H1 (cell line): ENCODE measurements around the gene SUSD1. TPM values are rescaled to one million over a fixed set of nuclear protein-coding genes. Genes with fewer than 3 reads are reported as not detected.

Source experiments
- HDAC6 ChIP-seq: IDR thresholded peaks from one replicate; pipeline ENCODE4 v1.7.1; 2012; ENCODE audit warnings: low read depth, mild to moderate bottlenecking, inconsistent platforms, low read length, moderate library complexity
- JUND ChIP-seq: IDR thresholded peaks from 2 replicates; pipeline ENCODE4 v1.6.1; 2011; ENCODE audit warnings: mild to moderate bottlenecking, improper control_type of control experiment, low read length
- MAFK ChIP-seq: IDR thresholded peaks from 2 replicates; pipeline ENCODE4 v1.6.1; 2012; ENCODE audit warnings: low read depth, mild to moderate bottlenecking, improper control_type of control experiment, low read length
- NRF1 ChIP-seq: IDR thresholded peaks from 2 replicates; pipeline ENCODE4 v1.6.1; 2011; ENCODE audit warnings: mild to moderate bottlenecking, low read depth, low read length, improper control_type of control experiment
- SIRT6 ChIP-seq: IDR thresholded peaks from one replicate; pipeline ENCODE4 v1.7.1; 2012; ENCODE audit warnings: low read length, inconsistent platforms
- SP2 ChIP-seq: IDR thresholded peaks from 2 replicates; pipeline ENCODE4 v1.6.1; 2012; ENCODE audit warnings: mild to moderate bottlenecking, low read length, inconsistent platforms
- TAF7 ChIP-seq: optimal IDR thresholded peaks from 2 replicates; pipeline ENCODE3; 2011; ENCODE audit warnings: low read depth, mild to moderate bottlenecking, inconsistent platforms, low read length, moderate library complexity, borderline replicate concordance
- polyA plus RNA-seq, 7 experiments: library from polyadenylated mRNA; depleted of rRNA in 3 of 7; stranded (reverse) in 5 of 7; unstranded in 2 of 7; fragments of >200 nt in 5 of 7; fragments of 200-250 nt in 2 of 7; gene quantifications; 1 replicate in 5 of 7; 2 replicates in 1 of 7; 4 replicates in 1 of 7; pipeline versions ENCODE4 v1.2.1 to v1.2.3, GENCODE V29; 2011 to 2013; ENCODE audit warnings: missing spikeins in 2 of 7, mixed read lengths in 2 of 7
- total RNA-seq: library from RNA; stranded (reverse); fragmentation: NEBNext Ultra II Directional; extraction: Animal tissue kit (Norgen Biotek cat#: 25700); gene quantifications from 2 replicates; pipeline ENCODE4 v1.2.1, GENCODE V29; 2021
- TF ChIP-seq, protein P1 (sequence below): fragments of 300-600 bp; sonication (generic); IDR thresholded peaks from 2 replicates; pipeline ENCODE4 v1.7.1; 2012; ENCODE audit warnings: low read length, moderate library complexity, mild to moderate bottlenecking, inconsistent platforms; ENCODE audit not compliant: insufficient replicate concordance
- TF ChIP-seq, protein P2 (sequence below): IDR thresholded peaks from 2 replicates; pipeline ENCODE4 v1.6.1; 2012; ENCODE audit warnings: inconsistent platforms

The SUSD1 gene
- total and polyA plus RNA-seq, 2 of the 8 experiments (the other 6 are each of a cell fraction or from before 2014, with no cell fraction given): 2.8 to 7.2 TPM

DNA sequence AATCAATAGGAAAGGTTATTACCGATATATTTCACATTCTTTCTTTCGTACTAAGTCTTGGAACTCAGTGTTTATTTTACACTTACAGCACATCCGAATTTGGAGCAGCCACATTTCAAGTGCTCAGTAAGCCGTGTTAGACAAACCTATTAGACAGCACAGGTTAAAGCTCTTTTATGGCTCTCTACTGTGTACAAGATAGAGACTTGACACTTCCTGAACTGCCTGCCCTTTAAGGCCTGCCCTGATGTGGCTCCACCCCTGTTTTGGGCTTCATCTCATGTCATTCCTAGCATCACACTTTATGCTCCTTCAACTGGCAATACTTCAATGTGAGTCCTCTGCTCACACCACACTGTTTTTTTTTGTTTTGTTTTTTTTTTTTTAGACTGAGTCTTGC, 23.5 kb upstream of the SUSD1 start (continued):
- TF ChIP-seq, protein P1, sequence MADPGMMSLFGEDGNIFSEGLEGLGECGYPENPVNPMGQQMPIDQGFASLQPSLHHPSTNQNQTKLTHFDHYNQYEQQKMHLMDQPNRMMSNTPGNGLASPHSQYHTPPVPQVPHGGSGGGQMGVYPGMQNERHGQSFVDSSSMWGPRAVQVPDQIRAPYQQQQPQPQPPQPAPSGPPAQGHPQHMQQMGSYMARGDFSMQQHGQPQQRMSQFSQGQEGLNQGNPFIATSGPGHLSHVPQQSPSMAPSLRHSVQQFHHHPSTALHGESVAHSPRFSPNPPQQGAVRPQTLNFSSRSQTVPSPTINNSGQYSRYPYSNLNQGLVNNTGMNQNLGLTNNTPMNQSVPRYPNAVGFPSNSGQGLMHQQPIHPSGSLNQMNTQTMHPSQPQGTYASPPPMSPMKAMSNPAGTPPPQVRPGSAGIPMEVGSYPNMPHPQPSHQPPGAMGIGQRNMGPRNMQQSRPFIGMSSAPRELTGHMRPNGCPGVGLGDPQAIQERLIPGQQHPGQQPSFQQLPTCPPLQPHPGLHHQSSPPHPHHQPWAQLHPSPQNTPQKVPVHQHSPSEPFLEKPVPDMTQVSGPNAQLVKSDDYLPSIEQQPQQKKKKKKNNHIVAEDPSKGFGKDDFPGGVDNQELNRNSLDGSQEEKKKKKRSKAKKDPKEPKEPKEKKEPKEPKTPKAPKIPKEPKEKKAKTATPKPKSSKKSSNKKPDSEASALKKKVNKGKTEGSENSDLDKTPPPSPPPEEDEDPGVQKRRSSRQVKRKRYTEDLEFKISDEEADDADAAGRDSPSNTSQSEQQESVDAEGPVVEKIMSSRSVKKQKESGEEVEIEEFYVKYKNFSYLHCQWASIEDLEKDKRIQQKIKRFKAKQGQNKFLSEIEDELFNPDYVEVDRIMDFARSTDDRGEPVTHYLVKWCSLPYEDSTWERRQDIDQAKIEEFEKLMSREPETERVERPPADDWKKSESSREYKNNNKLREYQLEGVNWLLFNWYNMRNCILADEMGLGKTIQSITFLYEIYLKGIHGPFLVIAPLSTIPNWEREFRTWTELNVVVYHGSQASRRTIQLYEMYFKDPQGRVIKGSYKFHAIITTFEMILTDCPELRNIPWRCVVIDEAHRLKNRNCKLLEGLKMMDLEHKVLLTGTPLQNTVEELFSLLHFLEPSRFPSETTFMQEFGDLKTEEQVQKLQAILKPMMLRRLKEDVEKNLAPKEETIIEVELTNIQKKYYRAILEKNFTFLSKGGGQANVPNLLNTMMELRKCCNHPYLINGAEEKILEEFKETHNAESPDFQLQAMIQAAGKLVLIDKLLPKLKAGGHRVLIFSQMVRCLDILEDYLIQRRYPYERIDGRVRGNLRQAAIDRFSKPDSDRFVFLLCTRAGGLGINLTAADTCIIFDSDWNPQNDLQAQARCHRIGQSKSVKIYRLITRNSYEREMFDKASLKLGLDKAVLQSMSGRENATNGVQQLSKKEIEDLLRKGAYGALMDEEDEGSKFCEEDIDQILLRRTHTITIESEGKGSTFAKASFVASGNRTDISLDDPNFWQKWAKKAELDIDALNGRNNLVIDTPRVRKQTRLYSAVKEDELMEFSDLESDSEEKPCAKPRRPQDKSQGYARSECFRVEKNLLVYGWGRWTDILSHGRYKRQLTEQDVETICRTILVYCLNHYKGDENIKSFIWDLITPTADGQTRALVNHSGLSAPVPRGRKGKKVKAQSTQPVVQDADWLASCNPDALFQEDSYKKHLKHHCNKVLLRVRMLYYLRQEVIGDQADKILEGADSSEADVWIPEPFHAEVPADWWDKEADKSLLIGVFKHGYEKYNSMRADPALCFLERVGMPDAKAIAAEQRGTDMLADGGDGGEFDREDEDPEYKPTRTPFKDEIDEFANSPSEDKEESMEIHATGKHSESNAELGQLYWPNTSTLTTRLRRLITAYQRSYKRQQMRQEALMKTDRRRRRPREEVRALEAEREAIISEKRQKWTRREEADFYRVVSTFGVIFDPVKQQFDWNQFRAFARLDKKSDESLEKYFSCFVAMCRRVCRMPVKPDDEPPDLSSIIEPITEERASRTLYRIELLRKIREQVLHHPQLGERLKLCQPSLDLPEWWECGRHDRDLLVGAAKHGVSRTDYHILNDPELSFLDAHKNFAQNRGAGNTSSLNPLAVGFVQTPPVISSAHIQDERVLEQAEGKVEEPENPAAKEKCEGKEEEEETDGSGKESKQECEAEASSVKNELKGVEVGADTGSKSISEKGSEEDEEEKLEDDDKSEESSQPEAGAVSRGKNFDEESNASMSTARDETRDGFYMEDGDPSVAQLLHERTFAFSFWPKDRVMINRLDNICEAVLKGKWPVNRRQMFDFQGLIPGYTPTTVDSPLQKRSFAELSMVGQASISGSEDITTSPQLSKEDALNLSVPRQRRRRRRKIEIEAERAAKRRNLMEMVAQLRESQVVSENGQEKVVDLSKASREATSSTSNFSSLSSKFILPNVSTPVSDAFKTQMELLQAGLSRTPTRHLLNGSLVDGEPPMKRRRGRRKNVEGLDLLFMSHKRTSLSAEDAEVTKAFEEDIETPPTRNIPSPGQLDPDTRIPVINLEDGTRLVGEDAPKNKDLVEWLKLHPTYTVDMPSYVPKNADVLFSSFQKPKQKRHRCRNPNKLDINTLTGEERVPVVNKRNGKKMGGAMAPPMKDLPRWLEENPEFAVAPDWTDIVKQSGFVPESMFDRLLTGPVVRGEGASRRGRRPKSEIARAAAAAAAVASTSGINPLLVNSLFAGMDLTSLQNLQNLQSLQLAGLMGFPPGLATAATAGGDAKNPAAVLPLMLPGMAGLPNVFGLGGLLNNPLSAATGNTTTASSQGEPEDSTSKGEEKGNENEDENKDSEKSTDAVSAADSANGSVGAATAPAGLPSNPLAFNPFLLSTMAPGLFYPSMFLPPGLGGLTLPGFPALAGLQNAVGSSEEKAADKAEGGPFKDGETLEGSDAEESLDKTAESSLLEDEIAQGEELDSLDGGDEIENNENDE: no peak
- TF ChIP-seq SP2 (no peak), NRF1 (no peak), JUND (no peak), SIRT6 (no peak), MAFK (no peak), TAF7 (no peak), HDAC6 (no peak)
- TF ChIP-seq, protein P2, sequence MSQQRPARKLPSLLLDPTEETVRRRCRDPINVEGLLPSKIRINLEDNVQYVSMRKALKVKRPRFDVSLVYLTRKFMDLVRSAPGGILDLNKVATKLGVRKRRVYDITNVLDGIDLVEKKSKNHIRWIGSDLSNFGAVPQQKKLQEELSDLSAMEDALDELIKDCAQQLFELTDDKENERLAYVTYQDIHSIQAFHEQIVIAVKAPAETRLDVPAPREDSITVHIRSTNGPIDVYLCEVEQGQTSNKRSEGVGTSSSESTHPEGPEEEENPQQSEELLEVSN: no peak
